GM12892 (cell line): ENCODE data around the gene AMZ1.

Experiments
- DNase-seq: peaks from one replicate; pipeline ENCODE4 v3.0.0; 2011; ENCODE audit not compliant: insufficient read length
- FAIRE-seq: peaks from 2 replicates; lab custom pipeline; 2011; peaks lifted over from hg19 to GRCh38; lab: Jason Lieb, UNC
- POLR2A ChIP-seq: IDR thresholded peaks from 2 replicates; pipeline ENCODE4 v1.6.1; 2011; ENCODE audit warnings: low read depth, low read length, control low read depth
- POLR2AphosphoS5 ChIP-seq: IDR thresholded peaks from 2 replicates; pipeline ENCODE4 v1.6.1; 2011; ENCODE audit warnings: low read depth, low read length, control low read depth
- TAF1 ChIP-seq: IDR thresholded peaks from 2 replicates; pipeline ENCODE4 v1.6.1; 2011; ENCODE audit warnings: low read depth, mild to moderate bottlenecking, control low read depth, low read length, borderline replicate concordance

AMZ1 gene

DNA sequence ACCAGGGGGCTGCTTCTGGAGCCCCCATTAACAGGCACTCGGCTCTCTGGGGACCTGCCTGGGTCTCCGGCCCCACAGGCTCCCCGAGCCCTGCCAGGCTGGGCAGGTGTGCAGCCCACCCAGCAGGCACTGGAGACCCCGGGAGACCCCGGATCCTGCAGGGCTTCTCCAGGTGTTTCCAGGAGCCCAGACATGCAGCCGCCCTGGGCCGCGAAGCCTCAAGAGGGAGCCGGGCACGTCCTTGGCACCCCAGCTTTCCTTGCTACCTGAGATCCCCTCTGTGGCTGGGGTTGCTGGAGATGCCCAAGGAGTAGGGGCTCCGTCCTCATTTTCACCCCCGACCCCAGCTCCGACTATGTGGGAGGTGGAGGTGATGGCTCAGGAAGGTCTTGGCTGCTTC lies 7.7 kb upstream of the AMZ1 start:
- DNase-seq (no peak), FAIRE-seq (no peak)
- TF ChIP-seq TAF1 (no peak), POLR2AphosphoS5 (no peak), POLR2A (no peak)

DNA sequence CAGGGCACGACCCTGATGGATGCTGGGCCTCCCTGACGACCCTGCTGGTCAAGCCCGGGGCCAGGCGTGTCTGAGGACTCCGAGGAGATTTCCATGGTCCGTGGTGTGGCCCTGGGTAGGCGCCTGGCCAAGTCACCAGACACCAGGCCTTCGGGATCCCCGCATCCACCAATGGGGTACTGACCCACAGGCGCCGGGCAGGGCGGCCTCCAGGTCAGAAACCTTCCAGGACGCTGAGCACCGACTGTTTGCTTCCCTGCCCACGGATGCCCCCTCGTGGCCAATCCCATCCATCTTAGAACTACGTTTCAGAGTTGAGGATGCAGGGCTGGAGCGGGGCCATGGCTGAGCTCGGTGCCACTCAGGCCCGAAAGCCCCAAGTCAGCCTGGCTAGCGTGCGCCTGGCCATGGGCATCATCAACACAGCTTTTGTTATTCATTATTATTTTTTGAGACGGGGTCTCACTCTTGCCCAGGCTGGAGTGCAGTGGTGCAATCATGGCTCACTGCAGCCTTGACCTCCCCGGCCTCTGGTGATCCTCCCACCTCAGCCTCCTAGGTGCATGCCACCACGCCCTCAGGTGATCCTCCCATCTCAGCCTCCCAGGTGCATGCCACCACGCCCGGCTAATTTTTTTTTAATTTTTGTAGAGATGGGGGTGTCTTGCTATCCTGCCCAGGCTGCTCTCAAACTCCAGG lies 7.1 kb upstream of the AMZ1 start:
- DNase-seq, result peak; percentile 72
- peak; percentile 68 for FAIRE-seq

DNA sequence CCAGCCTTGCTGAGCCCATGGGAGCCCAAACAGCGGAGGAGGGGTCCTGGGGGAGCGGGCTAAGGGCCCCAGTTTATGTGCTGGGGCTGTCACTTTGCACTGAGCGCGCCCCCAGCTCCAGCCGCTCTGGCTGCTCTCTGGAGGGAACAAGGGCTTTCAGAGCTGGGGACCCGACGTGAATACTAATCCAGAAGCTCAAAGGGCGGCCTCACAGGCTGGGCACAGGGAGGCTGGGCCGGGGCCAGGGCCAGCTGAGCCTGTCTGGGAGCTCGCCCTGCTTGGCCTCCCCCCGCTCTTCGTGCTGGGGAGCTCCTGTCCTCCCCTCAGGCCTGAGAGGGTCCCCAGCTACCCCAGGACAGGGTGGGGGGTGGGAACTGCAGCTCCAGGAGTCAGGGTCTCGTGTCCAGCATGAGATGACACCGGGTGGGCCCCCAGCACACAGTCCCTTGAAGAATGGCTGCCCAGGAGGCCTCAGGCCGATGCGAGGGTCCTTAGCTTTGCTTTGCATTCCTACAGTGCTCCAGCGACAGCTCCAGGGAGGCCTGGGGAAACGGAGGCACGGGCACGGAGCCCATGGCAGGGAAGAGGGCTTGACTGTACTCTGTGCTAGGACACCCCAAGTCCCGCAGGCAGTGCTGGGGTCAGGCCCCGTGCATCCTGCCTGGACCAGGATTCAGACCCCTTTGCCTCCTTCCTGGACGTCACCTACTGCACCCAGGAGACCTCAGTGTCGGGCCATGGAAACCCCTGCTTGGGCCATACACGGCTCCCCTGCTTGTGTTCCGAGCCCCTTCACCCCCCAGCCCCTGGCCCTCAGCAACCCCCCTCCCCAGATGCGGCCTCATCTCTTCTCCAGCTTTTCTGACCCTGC lies 5.8 kb upstream of the AMZ1 start:
- DNase-seq, result no peak
- FAIRE-seq, result no peak
- no peak for TF ChIP-seq POLR2AphosphoS5
- TF ChIP-seq POLR2A, result no peak
- no peak for TF ChIP-seq TAF1

More for the DNA sequence above, 7.1 kb upstream of the AMZ1 start:
- TF ChIP-seq TAF1, result no peak
- TF ChIP-seq POLR2AphosphoS5, result no peak
- no peak for TF ChIP-seq POLR2A

DNA sequence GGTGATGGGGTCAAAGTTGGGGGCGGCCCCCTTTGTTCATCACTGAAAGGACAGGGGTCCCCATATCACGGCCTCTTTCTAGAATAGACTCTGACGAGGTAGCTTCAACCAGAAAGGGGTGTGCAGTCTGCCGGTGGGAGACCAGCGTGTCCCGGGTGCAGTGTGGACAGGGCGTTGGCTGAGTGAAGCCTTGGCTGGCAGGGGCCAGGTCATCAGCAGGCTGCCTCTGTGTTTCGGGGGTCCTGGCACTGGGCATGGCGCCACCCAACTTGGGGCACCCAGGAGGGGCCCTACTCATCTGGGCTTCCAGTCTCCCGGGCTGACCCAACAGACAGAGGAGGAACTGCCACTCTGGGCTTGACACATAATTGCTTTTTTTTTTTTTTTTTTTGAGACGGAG lies 3.5 kb upstream of the AMZ1 start:
- FAIRE-seq (no peak), DNase-seq (no peak)
- TF ChIP-seq POLR2AphosphoS5 (no peak), TAF1 (no peak), POLR2A (no peak)

DNA sequence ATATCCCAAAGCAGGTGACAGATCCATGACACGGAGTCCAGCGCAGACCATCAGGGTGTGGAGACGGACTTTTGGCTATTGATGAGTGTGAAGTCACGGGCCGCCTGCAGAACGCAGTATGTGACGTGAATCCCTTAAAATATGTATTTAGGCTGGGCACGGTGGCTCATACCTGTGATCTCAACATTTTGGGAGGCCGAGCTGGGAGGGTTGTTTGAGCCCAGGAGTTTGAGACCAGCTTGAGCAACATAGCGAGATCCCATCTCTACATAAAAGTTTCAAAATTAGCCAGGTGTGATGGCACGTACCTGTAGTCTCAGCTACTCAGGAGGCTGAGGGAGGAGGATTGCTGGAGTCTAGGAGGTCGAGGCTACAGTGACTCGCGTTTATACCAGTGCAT lies 1.9 kb upstream of the AMZ1 start:
- DNase-seq, result no peak
- TF ChIP-seq POLR2A (no peak), TAF1 (no peak), POLR2AphosphoS5 (no peak)
- no peak for FAIRE-seq

DNA sequence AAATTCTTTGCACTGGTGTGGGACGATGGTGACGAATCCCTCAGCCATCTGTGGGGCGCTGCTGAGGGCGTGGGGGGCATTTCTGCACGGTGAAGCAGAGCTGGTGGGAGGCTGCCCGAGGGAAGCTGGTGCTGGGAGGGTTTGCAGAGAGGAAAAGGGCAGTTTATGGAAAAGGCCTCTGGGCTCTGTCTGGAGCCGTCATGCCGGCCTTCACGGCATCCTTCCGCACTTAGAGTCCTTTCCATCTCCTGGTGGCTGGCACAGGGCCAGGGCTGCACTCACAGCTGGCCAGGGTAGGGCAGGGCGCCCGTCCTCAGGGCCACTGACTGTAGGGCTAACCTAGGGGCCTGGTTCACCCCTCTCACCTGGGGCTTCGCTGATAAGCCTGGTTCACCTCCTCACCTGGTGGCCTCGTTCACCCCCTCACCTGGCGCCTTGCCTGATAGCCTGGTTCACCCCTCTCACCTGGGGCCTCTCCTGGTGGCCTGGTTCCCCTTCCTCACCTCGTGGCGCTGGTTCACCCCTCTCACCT lies 598 bp upstream of the AMZ1 start:
- TF ChIP-seq POLR2AphosphoS5 (no peak), POLR2A (no peak), TAF1 (no peak)
- no peak for FAIRE-seq
- no peak for DNase-seq

DNA sequence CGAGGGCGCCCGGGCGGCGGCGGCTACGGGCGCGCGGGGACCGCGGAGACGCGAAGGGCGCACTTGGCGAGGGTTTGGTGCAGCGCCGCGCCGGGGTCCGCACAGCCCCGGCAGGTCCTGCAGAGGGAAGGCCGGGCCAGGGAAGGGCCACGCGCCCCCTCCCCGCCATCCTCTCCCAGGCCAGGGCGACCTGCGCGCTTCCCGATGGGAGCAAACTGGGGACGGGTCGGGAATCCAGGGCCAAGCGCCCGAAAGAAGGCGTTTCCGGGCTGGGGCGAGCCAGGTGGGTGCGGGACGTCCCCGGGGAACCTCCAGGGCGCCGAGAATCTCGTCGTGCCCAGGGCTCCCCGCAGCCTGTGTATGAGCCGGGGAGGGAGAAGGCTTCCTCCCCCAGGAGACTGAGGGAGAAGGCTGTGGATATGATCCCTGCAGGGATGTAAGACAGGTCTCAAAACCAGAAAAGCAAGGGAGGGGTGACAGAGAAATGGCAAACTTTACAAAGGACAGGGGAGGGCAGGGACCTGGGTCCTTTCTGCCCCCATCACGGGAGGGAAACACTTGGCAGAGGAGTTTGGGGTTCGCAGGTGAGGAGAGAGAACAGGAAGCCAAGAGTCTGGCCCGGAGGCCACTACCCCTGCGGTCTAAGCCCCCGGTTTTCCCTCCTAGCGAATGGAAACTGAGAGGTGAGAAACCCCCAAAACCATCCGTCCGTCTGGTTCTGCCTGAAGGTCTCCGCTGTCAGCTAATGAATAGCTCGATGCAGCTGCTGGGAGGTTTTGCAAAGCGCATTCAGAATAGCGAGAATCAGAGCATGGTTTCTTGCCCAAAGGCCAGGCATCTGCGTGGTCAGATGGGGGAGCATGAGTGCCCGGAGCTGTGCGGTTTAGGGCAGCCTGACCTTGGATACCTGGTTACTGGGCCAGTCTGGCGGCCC lies 674 bp downstream of the AMZ1 start:
- DNase-seq (peak; percentile 84), FAIRE-seq (peak; percentile 92)
- TF ChIP-seq POLR2AphosphoS5 (peak; percentile 35; the same call in 1 of the 2 replicates), POLR2A (0 out of 2 replicates have a peak, but pooled peaks have one; percentile 8), TAF1 (no peak)

DNA sequence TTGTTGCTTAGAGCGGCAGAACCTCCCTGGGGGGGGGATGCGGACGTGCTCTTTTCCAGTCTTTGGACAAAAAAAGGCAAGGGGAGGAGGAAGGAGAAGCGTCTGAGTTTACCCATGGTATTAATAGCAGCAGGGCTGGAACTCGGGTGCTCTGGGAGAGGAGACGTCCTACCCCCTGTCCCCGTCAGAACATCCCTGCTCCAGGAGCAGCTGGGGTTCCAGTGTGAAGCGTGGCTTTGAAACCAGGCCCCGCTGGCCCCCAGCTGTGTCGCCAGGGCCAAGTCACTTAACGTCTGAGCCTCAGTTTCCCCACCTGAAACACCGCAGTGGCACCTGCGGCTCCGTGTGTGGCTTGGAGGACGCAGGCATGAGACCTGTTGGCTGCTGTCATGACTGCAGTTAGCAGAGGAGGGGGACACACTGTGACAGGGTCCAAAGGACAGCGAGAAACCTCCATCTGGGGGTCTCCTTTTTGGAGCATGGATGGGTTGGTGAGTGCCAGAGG lies 1.4 kb downstream of the AMZ1 start:
- TF ChIP-seq POLR2AphosphoS5 (no peak), TAF1 (no peak), POLR2A (no peak)
- FAIRE-seq, result no peak
- DNase-seq, result no peak

DNA sequence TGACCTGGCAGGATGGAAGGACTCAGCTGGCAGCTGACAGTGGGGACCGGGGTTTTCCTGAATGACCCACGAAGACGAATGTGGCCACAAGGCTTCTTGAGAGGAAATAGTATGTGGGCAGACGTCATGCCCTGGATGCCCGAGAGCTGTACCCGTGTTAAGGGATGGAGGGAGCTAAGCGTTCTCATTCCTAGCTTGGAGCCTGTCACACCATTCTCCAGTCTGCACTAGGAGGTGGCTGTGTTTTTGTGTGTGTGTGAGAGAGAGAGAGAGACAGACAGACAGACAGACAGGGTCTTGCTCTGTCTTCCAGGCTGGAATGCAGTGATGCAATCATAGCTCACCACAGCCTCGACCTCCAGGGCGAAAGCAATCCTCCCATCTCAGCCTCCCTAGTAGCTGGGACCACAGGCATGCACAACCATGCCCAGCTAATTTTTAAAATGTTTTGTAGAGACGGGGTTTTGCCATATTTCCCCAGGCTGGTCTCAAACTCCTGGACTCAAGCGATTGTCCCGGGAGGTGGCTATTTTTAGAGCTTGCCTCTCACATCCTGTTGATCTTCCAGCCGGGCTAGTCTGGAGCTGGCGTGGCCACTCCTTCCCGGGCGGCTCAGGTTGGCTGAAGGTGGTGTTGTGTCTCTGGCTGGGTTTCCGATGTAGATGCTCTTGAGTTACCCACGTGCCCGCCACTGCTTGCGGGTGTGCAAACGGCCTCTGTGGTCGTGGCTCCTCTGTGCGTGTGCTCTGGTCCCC lies 2.1 kb downstream of the AMZ1 start:
- TF ChIP-seq POLR2A (no peak), TAF1 (no peak), POLR2AphosphoS5 (no peak)
- no peak for DNase-seq
- FAIRE-seq, result peak; percentile 73
